Measurements from ENCODE around the gene HK3.
"Not testable (repeated sequence)": the region's sequence is repeated elsewhere in the genome, so short reads cannot be mapped to it uniquely, and the experiment has no call there.

HK3 gene

GRCh38 chr5:176876506-176877431 is 22.4 kb downstream of the HK3 start:
- no peaks in the 10 kb centered on the region for H3K27me3 ChIP-seq (ENCODE audit: insufficient read depth, low read depth, severe bottlenecking)
- no peak overlapping the region for H3K27ac ChIP-seq
- TF ChIP-seq CTCF (IDR thresholded peaks at IDR 0.05; ENCODE audit: low read depth, low read length) = no peak
- H3K9me3 ChIP-seq (ENCODE audit: severe bottlenecking) = no peaks in the 10 kb centered on the region
- H3K4me3 ChIP-seq (ENCODE audit: low read depth, low read length) = no peak overlapping the region
- no peak for DNase-seq
- no peaks in the 10 kb centered on the region for H3K36me3 ChIP-seq

DNA sequence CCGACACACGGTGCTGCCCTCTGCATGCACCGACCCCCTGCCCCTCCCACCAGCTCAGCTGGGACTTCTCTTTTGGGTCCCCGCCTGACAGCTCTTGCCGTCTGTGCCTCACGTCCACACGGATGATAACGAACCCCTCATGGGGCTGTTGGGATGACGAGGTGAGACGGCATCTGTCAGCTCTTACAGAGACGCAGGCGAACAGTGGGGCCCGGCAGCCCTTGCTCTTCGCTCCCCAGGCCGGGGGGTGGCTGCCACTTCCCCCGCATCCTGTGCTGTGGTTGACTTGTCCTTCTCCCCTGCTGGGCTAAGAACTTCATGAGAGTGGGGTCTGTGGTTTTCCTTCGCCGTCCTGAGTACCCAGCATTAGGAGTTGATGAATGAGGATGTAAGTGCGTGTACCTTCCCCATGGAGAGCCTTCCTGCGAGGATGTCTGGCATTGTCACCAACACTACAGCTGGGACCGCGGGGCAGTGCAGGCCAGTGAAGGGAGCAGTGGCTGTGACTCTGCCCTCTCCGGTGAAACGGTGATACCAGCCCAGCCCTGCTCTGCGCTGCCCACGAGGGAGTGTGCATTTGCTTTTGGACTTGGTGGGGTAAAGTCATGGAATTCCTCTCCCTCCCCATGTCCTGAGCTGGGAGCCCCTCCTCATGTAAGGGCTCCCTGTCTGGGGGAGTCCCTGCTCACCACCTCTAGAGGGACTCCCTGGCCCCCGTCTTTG is 23.2 kb downstream of the HK3 start:
- no peak for DNase-seq
- no peaks in the 10 kb centered on the region for H3K27me3 ChIP-seq (ENCODE audit: insufficient read depth, low read depth, severe bottlenecking)

DNA sequence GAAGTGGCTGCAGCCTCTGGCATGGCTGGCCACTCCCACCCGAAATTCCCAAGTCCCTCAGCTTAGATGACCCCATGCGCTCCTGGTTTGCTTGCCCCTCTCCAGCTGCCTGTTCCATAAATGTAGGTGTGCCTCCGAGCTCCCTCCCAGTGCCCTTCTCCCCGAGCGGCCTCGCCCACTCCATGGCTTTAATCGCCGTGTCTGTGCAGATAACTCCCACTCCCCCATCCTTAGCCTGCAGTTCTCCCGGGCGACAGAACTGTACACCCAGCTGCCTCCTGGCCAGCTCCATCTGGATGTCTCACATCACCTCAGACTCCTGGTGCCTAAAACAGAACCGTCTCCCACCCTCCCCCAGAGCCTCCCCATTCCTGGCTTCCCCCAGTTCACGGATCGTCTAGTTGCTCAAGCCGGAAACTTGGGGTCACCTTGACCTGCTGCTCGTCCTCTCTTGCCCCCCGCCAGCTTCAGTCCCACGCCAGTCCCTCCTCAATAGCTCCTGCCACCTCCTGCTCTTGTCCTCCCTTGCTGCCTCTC is 24.1 kb downstream of the HK3 start:
- Histone ChIP-seq H3K36me3 (no peaks in the 10 kb centered on the region), H3K27ac (no peak overlapping the region), H3K4me3 (ENCODE audit: low read depth, low read length) (no peak overlapping the region), H3K9me3 (ENCODE audit: severe bottlenecking) (no peaks in the 10 kb centered on the region), H3K27me3 (ENCODE audit: insufficient read depth, low read depth, severe bottlenecking) (no peaks in the 10 kb centered on the region)
- peak; percentile 24 for DNase-seq
- TF ChIP-seq CTCF (IDR thresholded peaks at IDR 0.05; ENCODE audit: low read depth, low read length) = no peak

More for the DNA sequence above, 23.2 kb downstream of the HK3 start:
- no peak for TF ChIP-seq CTCF (IDR thresholded peaks at IDR 0.05; ENCODE audit: low read depth, low read length)
- Histone ChIP-seq H3K36me3 (no peaks in the 10 kb centered on the region), H3K9me3 (ENCODE audit: severe bottlenecking) (no peaks in the 10 kb centered on the region), H3K27ac (no peak overlapping the region), H3K4me3 (ENCODE audit: low read depth, low read length) (no peak overlapping the region)

DNA sequence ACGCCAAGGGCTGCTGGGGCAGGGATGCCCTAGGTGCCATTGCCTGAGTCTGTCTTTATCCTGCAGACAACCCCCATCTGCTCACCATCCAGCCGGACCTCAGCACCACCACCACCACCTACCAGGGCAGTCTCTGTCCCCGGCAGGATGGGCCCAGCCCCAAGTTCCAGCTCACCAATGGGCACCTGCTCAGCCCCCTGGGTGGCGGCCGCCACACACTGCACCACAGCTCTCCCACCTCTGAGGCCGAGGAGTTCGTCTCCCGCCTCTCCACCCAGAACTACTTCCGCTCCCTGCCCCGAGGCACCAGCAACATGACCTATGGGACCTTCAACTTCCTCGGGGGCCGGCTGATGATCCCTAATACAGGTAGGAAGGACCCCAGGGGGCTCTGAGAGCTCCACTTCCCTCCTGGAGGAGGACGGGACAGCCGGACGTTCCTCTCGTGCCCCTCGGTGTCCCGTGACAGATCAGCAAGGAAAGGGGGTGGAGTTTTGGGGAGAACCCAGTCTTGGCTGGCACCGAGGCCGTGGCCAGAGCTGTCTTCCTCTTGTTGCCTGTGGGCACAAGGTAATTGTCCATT is 24.9 kb downstream of the HK3 start:
- no peak for DNase-seq
- no peak overlapping the region for H3K4me3 ChIP-seq (ENCODE audit: low read depth, low read length)
- H3K27me3 ChIP-seq (ENCODE audit: insufficient read depth, low read depth, severe bottlenecking) = no peaks in the 10 kb centered on the region
- H3K27ac ChIP-seq = no peak overlapping the region
- H3K36me3 ChIP-seq = no peaks in the 10 kb centered on the region
- H3K9me3 ChIP-seq (ENCODE audit: severe bottlenecking) = no peaks in the 10 kb centered on the region
- no peak for TF ChIP-seq CTCF (IDR thresholded peaks at IDR 0.05; ENCODE audit: low read depth, low read length)

DNA sequence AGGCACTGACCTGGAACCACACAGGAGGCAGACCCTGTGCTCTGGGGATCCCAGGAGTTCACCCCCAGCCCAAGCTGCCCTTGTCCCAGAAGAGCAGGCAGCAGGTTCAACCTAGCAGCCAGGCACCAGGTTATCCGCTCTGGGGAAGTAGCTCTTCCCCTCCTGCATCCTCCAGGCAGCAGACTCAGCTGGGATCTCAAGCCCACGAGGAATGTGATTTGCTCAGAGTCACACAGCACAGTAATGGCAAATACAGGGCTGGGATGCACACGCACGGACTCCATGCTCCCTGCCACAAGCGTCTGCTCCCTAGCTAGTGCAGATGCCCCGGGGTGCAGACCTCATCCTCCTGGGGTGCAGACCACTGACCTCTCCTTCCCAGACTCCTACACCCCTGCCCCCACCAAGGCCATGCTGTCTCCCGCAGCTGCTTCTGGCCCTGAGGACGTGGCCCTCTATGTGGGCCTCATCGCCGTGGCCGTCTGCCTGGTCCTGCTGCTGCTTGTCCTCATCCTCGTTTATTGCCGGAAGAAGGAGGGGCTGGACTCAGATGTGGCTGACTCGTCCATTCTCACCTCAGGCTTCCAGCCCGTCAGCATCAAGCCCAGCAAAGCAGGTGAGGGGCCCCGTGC is 25.5 kb downstream of the HK3 start:
- Histone ChIP-seq H3K27me3 (ENCODE audit: insufficient read depth, low read depth, severe bottlenecking) (no peaks in the 10 kb centered on the region), H3K27ac (no peak overlapping the region), H3K36me3 (no peaks in the 10 kb centered on the region), H3K4me3 (ENCODE audit: low read depth, low read length) (no peak overlapping the region), H3K9me3 (ENCODE audit: severe bottlenecking) (no peaks in the 10 kb centered on the region)
- DNase-seq = no peak
- no peak for TF ChIP-seq CTCF (IDR thresholded peaks at IDR 0.05; ENCODE audit: low read depth, low read length)

DNA sequence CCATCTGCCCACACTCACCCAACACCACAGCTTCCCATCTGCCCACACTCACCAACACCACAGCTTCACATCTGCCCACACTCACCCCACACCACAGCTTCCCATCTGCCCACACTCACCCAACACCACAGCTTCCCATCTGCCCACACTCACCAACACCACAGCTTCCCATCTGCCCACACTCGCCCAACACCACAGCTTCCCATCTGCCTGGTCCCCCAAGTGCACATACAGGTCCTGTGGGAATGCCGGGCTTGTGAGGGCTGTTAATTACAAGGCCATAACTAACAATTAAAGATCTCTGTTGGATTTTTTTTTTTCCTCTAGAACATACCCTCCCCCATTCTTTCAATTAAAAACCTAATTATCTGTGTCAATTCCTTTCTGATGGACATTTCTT is 26.1 kb downstream of the HK3 start:
- H3K36me3 ChIP-seq; H3K27me3 ChIP-seq (ENCODE audit: insufficient read depth, low read depth, severe bottlenecking); DNase-seq; H3K27ac ChIP-seq; H3K4me3 ChIP-seq (ENCODE audit: low read depth, low read length); H3K9me3 ChIP-seq (ENCODE audit: severe bottlenecking): not testable (repeated sequence)

DNA sequence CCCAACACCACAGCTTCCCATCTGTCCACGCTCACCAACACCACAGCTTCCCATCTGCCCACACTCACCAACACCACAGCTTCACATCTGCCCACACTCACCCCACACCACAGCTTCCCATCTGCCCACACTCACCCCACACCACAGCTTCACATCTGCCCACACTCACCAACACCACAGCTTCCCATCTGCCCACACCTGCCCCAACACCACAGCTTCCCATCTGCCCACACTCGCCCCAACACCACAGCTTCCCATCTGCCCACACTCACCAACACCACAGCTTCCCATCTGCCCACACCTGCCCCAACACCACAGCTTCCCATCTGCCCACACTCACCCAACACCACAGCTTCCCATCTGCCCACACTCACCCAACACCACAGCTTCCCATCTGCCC is 26.6 kb downstream of the HK3 start:
- not testable (repeated sequence) for H3K27ac ChIP-seq; H3K9me3 ChIP-seq (ENCODE audit: severe bottlenecking); H3K27me3 ChIP-seq (ENCODE audit: insufficient read depth, low read depth, severe bottlenecking); H3K36me3 ChIP-seq; H3K4me3 ChIP-seq (ENCODE audit: low read depth, low read length); DNase-seq

- H3K9me3 ChIP-seq (ENCODE audit: severe bottlenecking); H3K4me3 ChIP-seq (ENCODE audit: low read depth, low read length); DNase-seq; H3K27me3 ChIP-seq (ENCODE audit: insufficient read depth, low read depth, severe bottlenecking); H3K36me3 ChIP-seq; H3K27ac ChIP-seq: not testable (repeated sequence)
These were observed 28.5 kb downstream of the HK3 start for GRCh38 chr5:176870644-176871043.

All from WERI-Rb-1 (cell line).